Measurements from ENCODE around the gene TRIM54.

TRIM54 gene

DNA sequence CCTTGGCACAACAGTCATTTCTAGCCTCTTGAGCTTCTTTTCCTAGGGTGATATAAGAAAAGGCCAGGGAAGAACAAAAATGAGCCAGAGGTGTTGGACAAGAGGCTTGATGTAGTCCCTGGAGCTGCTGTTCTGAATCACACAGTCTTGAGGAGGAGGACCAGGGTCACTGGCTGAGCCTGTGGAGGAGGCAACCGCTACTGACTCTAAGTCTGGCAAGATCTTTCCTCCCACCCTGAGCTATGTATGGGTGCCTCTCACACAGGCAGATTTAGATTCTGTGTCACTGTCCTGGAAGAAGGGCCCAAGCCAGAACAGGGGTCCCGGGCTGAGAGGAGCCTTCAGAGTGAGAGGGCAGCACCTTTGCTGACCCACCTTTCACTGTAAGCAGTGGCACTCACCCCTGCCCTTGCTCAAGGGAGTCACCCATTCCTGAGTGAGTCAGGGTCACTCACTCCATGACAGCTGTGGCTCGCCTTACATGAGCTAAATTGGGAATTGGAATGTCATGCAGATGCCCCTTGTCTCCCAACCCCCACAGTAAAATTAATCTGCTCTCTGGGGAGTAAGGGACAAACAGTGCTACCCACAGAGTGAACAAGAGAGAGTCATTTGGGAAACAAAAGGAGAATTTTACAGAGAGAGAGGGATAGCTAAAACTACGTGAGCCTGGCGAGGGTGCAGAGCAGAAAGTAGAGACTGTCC is at the start of gene TRIM54:
TSS of gene TRIM54 (plus strand) at position 575 of the 705 bp plus-strand sequence. CDS start 303 bp downstream, outside the sequence.
- no peak for DNase-seq

DNA sequence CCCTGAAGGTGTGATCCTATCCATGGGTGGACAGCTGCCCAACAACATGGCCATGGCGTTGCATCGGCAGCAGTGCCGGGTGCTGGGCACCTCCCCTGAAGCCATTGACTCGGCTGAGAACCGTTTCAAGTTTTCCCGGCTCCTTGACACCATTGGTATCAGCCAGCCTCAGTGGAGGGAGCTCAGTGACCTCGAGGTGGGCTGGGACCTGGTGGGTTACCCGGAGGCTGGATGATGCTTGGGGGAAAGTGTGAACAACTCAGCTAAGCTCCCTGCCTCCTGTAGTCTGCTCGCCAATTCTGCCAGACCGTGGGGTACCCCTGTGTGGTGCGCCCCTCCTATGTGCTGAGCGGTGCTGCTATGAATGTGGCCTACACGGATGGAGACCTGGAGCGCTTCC is 48.9 kb upstream of the TRIM54 start:
- no peak for DNase-seq

DNA sequence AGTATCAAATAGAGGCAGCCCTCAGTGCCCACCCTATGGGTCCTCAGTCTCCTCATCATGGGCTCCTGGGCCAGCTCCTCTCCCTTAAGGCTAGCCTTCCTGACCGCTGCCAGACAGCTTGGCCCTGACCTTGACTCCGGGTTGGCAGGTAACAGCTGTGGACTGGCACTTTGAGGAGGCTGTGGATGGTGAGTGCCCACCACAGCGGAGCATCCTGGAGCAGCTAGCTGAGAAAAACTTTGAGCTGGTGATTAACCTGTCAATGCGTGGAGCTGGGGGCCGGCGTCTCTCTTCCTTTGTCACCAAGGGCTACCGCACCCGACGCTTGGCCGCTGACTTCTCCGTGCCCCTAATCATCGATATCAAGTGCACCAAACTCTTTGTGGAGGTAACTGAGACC is 46.1 kb upstream of the TRIM54 start:
- no peak for DNase-seq

DNA sequence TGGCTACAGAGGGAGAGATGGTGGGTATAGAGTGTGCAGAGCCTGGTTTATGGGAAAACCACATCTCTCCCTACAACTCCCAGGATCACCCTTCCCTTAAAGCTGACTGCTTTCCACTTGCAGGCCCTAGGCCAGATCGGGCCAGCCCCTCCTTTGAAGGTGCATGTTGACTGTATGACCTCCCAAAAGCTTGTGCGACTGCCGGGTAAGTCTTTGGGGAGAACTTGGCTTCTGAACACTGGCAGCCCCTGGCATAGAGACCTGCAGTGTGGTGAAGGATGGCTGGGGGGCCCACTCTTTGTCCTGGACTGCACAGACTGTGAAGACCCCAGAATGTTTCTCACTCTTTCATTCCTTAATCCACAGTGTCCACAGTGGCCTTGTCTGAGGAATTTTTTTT is 45.6 kb upstream of the TRIM54 start:
- DNase-seq: no peak

DNA sequence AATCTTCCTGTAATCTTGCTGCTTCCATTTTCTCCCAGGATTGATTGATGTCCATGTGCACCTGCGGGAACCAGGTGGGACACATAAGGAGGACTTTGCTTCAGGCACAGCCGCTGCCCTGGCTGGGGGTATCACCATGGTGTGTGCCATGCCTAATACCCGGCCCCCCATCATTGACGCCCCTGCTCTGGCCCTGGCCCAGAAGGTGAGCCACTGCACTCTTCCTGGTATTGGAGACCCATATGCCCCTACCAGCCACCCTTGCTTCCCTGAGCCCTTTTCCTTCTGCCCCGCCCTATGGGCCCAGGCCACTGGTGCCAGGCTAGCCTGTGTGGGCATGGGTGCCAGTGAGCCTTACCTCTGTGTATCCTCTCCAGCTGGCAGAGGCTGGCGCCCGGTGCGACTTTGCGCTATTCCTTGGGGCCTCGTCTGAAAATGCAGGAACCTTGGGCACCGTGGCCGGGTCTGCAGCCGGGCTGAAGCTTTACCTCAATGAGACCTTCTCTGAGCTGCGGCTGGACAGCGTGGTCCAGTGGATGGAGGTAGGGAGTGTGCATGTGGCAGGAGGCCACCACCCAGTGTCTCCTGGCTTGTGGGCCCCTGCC is 44.8 kb upstream of the TRIM54 start:
- DNase-seq: no peak

DNA sequence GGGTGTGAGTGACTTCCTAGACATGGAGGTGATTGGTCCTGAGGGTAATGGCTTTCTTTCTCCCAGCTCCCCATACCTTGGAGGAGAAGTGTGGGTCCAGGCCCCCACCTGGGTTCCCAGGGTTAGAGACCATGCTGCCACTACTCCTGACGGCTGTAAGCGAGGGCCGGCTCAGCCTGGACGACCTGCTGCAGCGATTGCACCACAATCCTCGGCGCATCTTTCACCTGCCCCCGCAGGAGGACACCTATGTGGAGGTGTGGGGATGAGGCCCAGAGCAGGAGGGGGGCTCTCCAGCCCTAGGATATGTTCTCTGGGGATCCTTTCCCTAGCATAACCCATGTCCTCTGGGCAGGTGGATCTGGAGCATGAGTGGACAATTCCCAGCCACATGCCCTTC is 43.3 kb upstream of the TRIM54 start:
- DNase-seq: no peak

DNA sequence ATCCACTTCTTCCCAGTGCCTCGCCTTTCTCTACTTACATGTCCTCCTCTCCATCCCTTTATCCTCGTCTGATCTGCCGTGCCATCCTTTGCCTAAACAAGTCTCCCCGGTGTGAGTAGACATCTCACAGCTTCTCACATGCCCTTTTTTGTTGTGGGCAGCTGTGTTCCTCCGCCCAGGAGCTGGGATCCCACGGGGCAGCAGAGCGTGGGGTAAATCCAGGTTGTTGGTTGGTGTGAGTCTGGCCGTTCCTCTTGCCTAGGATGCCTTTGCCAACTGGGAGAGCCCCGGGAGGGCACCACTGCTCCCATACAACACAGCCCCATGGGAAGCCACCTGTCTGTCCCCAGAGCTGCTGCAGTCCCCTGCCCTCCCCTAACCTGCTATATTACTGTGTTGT is 41.8 kb upstream of the TRIM54 start:
- DNase-seq: no peak

DNA sequence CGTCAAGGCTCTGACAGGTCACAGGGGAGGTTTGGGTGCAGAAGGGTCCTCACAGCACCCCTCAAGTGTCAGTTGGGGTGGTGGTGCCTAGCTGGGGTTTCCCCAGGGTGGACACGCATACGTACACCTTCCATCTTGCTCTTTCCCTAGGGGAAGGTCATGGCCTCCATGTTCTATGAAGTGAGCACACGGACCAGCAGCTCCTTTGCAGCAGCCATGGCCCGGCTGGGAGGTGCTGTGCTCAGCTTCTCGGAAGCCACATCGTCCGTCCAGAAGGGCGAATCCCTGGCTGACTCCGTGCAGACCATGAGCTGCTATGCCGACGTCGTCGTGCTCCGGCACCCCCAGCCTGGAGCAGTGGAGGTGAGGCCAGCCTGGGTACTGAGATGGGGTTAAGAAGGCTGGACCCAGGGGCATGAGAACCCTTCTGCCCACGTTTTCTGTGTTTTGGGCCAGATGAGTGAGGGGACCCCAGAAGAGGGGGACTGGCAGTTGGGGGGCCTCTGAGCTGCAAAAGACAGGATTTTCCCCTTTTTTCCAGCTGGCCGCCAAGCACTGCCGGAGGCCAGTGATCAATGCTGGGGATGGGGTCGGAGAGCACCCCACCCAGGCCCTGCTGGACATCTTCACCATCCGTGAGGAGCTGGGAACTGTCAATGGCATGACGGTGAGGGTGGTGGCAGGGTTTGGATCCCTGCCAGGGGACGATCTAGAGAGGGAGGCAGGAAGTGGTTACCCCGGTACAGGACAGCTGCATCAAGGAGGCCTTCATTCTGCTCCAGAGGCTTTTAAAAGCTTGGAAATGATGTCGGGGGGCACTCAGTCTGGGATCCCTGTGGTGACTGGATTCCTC is 40.2 kb upstream of the TRIM54 start:
- no peak for DNase-seq

DNA sequence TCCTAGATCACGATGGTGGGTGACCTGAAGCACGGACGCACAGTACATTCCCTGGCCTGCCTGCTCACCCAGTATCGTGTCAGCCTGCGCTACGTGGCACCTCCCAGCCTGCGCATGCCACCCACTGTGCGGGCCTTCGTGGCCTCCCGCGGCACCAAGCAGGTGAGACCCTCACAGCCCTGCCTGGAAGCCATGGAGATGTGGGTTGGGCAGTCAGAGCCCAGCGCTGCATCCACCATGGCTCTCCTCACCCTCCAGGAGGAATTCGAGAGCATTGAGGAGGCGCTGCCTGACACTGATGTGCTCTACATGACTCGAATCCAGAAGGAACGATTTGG is 39.6 kb upstream of the TRIM54 start:
- DNase-seq: no peak

GRCh38 chr2:27243391-27244130 is 38.7 kb upstream of the TRIM54 start:
- no peak for DNase-seq

GRCh38 chr2:27245116-27245515 is 37.1 kb upstream of the TRIM54 start:
- DNase-seq: no peak

DNA sequence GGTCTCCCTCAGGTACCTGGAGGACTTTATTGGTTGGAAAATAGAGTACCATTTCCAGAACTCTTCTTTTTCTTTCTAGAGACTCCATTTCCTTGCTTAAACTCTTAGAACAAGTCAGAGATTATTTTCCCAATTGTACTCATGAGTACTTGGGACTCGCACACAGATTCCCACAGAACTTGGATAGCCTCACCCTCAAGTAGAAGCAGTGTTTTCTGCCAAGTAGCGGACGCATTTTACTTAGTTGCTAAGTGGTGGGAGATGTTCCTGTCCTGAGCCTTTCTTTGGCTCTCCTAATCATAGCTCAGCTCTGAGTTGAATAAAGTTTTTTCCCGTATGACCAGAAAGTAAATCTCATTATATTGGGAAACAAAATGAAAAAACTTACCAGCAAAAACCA is 36.6 kb upstream of the TRIM54 start:
- no peak for DNase-seq

- DNase-seq: no peak
Observed at GRCh38 chr2:27247893-27248292, 34.3 kb upstream of the TRIM54 start.

DNA sequence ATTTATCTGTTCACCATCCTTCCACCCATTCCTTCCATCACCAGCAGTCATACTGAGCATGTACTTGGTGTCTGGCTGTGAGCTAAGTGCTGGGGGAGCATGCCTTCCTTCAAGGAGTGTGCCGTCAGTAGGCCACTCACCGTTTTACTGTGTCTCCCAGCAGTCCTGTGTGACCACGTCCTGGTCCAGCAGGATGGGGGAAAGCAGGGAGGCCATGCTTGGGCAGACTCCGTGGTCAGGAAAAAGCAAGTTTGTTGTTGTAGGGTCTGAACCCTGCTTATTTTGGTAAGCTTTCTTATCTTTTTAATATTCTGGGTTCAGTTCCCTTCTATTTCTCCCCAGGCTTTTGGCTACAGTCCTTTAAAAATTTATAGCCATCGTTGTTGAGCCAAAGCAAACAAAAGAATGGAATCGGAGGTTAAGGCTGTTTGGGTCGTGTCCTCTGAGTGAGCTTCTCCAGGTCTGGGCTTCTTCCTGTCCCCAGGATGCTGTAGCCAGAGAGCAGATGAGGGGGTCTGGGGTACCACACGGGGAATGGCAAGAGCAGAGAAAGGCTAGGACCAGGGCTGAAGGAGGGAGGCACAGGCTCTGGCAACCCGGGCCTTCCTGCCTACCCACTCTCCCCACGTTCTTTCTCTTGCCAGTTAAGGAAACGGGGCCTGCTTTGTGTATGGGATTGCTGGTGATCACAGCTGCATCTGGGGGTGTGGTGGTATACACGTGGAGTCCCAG is 32.9 kb upstream of the TRIM54 start:
- no peak for DNase-seq

- DNase-seq: peak; percentile 52
Observed at GRCh38 chr2:27249891-27250651, 32.2 kb upstream of the TRIM54 start.

DNA sequence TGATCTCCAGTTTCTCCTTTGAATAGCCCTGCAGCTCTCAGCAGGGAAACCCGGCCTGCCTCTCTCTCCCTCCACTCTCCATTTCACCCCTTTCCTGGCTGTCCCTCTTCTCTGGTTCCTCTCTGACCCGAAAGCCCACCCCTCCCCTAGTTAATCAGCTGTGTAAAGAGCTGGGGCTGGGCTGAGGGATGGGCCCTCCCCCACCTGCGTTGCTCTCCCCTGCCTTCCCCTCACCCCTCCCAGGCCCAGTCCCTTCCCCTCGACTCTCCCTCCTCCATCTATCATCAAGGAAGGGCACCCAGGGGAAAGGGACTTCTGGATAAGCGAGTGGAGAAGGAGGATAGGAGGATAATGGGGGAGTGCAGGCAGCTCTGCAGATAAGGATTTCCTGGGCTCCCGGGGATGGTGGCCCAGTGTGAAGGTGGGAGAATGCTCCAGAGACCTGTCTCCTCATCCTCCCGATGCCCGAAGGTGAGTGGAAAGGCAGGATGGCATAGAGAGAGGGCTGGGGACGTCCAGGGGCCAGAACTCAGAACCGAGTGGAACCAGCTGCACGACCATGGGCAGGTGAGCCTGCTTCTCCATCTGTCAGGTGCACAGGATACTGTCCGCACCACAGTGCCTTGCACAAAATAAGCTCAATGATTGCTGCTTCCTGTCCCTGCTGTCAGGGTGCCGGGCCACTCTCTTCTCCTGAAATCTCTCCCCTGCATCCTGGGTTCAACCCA is 31.4 kb upstream of the TRIM54 start:
- DNase-seq: no peak

DNA sequence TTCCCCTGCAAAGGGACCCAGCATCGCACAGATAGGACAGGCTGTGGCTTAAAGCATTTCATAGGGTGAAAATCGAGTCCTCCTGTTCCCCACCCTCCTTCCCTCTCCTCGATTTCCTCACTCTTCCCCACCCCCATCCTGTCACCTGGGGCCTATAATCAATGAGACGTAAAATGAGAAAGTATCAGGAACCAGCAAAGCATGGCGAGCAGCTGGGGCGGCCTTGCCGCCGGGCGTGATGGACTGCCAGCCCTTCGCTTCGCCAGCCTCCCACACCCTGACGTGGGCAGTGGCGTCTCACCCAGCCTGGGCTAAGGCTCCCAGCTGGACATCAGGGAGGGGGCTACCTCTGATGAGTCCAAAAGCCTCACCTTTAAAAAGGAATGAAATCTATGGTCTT is 30.5 kb upstream of the TRIM54 start:
- DNase-seq: no peak

- DNase-seq: no peak
Observed at GRCh38 chr2:27255187-27255586, 27.0 kb upstream of the TRIM54 start.

GRCh38 chr2:27255660-27256059 is 26.6 kb upstream of the TRIM54 start:
- DNase-seq: no peak

DNA sequence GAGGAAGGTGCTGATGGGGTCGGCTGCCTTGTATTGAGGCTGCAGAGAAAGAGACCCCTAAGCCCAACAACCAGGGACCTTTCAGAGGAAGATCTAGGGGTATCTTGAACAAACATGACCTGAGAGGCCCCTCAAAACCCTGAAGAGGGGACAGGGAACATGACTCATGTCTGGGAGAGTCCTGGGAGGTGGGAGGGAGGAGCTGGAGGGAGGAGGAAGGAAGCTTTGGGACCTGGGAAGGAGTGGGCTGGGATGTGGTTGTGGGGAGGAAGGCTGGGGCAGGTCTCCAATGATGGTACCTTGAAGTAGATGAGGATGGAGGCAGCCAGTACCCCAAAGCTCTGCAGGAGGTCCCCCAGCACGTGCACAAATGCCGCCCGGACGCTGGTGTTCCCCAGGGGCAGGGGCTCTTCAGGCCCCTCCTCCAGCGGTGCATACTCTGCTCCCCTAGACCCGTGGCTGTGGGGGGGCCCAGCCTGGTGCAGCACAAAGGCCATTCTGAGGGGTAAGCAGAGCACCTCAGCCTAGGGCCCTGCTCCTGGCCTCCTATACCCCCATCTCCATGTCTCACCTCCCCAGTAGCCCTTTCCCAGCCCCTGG is 25.3 kb upstream of the TRIM54 start:
- DNase-seq: no peak

GRCh38 chr2:27258051-27258450 is 24.2 kb upstream of the TRIM54 start:
- no peak for DNase-seq

Measured in NCI-H146 (cell line).